Stimulated activated CD4-positive, alpha-beta T cell treated with anti-CD3 and anti-CD28 coated beads, Interleukin-15, amount 100 ng/mL, for 1 hour (primary cell): Measurements from ENCODE around the gene HOXA9.

Source experiments
- DNase-seq, 2 donors: peaks; one replicate each; pipeline ENCODE4 v3.0.0-alpha.2; 2020; ENCODE audit warnings: low read depth in 1 of 2, low spot score in 1 of 2

Gene HOXA9

DNA sequence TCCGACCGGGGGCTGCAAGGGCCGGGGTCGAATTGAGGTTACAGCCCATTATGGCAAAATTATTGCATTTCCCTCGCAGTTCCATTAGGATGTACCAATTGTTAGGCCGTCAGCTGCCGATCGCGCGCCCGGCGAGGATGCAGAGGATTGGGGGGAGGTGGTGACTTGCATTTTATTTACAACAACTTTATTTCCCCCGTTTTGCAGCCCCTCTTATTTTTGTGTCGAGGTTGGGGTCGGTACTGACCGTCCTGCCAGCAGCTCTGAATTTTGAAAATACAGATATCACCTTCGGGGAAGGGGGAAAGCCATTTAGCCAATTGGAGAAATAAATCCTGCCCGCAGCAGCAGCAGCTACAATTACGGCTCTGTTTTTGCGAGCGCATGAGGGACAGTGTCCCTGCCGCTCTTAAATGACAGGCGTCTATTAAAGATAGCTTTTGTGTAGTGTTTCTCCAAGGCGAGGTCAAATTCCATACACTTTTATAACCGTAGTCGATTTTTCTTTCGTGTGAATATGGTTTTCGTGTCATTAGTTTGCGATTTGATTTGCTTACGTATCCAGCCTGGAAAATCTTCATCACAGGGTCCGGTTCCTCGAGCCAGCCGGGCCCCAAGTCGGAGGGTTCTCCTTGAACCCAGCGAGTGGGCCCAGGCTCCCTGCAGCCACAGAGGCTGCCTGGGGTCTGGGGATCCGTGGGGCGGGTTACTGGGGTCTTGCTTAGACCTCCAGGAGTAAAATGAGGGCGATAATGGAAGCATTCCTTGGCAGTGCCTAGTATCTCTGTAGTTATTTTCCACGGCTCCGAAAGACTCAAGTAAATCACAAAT is 21.2 kb downstream of the HOXA9 start:
- DNase-seq = no peak

DNA sequence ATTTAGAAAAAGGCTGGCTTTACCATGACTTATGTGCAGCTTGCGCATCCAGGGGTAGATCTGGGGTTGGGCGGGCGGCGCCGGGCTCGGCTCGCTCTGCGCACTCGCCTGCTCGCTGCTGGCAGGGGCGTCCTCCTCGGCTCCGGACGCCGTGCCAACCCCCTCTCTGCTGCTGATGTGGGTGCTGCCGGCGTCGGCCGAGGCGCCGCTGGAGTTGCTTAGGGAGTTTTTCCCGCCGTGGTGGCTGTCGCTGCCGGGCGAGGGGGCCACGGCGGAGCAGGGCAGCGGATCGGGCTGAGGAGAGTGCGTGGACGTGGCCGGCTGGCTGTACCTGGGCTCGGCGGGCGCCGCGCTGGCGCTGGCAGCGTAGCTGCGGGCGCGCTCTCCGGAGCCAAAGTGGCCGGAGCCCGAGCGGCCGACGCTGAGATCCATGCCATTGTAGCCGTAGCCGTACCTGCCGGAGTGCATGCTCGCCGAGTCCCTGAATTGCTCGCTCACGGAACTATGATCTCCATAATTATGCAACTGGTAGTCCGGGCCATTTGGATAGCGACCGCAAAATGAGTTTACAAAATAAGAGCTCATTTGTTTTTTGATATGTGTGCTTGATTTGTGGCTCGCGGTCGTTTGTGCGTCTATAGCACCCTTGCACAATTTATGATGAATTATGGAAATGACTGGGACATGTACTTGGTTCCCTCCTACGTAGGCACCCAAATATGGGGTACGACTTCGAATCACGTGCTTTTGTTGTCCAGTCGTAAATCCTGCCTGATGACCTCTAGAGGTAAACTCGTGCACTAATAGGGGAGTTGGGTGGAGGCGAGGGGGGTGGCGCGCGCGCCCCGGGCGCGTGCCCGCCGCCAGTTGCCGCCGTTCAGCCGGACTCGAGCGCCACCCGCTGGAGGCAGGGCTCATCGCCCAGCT is 22.1 kb downstream of the HOXA9 start, which contains the start of gene HOXA5:
HOXA5 (minus strand) TSS at position 659 of the 927 bp plus-strand sequence; CDS start at position 585, 74 bp downstream.
- DNase-seq = no peak

DNA sequence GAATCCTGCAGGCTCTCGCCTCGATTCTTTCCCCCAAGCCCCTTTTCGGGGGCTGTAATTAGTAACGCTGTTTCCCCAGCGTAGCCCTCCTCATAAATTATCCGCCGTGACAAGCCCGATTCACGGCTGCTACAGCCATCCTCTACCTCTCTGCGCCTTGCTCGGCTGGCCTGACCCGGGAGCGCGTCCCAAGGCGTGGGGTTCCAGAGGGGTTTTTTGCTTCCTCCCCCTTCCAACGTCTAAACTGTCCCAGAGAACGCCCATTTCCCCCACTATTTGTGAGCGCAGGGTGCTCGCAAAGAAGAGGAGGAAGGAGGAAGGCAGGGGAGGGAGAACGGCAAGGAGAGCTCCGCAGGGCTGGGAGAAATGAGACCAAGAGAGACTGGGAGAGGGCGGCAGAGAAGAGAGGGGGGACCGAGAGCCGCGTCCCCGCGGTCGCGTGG is 22.7 kb downstream of the HOXA9 start:
- DNase-seq = no peak

DNA sequence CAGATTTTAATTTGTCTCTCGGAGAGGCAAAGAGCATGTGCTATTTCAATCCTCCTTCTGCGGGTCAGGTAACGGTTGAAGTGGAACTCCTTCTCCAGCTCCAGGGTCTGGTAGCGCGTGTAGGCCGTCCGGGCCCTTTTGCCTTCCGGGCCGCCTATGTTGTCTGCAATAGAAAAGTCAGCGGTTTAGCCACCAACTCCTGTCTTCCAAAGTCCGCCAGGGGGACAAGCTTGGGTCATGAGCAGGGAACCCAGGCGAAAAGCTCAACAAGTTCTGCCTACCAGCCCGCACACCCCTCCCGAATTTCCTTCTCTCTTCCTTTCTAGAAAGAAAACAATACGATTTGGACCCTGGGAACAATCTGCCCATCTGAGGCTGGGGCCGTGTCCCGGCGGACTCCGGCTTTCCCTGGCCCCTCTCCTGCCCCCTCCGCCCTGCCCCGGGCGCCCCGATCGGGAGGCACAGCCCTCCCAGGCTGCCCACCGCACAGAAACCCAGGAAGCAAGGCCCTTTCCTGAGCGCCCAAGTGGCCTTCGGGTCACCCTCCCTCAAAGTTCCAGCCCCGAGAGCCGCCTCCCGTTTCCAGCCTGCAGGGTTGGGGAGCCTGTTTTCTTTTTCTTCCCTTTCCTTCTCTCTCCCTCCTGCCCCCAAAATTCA is 23.3 kb downstream of the HOXA9 start:
- no peak for DNase-seq

DNA sequence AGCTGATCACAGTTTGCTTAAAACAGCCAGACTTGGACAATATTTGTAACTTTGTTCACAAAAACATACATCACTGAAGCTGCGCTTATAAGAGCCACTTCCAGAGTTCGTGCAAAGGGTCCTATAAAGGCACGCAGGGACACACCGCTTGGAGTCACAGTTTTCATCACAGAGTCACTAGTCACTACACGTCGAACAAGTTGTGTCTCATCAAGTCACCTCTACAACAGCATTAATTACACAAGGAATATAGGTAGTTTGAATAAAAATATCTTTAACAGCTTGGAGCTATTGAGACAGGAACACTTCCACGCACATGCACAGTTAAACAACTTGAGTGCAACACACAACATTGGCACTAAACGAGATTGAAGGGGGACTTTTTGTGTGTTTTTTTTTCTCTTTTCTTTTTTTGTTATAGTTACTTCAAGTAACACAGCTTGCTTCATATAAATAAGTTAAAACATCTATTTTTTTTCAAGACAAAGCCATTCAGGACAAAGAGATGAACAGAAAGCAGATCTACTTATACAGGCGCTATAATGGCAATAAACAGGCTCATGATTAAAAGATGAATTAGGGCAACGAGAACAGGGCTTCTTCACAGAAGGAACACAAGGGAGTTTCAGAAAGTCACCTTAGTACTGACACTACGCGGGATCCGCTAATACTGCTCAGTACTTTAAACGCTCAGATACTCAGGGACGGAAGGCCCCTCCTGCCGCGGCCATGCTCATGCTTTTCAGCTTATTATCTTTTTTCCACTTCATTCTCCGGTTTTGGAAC is 24.0 kb downstream of the HOXA9 start:
- DNase-seq = no peak

DNA sequence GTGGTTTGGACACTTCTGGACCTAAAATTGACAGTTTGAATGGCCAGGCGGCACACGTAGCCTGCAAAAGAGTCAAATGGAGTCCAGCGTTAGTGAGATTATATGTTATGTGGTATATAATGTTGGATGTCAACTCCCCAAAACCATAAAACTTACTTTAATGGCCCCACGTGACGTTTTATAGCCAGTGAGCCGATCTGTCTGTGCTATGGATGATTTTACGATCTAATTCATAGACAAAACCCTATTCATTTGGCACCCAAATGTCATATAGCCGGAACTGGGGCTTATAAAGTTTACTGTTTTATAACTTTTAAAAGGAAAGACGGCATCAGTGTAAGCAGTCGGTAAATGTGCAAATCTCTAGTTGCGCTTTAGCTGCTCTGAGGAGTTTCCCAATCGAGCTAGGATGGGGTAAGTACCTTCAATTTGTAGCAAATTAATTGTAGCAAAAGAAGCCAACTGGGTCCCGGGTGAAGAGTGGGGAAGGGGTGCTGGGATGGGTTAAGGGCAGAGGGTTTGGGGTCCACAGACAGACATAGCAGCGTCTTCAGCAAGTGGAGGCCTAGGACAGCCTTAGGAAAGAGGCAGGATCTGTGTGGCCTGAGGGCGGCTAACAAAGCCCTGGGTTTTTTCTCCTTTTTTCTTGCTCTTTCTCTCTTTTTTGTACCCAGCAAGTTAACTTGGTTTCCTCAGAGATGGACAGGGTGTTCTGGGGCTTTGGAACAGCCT is 25.0 kb downstream of the HOXA9 start:
- DNase-seq = no peak

DNA sequence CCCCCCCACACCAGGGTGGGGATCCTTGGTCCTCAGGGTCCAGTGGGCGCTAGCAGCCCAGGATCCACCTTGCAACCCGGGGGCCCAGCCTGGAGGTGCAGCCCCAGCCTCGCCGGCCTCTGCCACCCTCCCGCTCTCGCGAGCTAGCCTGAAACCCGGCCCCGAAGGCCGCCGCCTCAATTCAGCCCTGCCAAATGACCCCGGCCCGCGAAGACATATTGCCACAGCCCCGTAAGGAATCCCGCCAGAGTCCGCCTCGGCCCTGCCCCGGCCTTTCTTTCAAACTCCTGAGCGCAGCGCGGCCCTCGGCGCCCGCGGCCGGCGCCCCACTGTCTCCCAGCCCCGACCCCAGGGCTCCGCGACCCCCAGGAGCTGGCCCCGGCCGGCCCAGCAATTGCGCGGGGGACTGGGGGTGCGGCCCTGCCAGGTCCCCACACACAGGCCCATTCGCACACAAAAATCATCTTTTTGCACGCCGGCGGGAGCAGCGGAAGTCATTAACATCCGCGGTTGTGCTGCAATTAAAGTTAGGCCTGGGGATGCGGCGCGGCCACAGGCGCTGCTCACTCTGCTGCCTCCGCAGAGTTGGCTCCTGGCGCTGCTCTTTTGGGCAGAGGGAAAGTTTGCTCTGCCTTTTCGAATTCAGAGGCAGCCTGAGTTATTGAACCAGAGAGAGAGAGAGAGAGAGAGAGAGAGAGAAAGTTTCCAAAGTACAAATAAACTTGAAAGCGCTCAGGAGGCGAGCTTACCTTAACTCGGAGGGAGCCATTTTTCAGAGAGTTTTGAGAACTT is 25.8 kb downstream of the HOXA9 start:
- no peak for DNase-seq

DNA sequence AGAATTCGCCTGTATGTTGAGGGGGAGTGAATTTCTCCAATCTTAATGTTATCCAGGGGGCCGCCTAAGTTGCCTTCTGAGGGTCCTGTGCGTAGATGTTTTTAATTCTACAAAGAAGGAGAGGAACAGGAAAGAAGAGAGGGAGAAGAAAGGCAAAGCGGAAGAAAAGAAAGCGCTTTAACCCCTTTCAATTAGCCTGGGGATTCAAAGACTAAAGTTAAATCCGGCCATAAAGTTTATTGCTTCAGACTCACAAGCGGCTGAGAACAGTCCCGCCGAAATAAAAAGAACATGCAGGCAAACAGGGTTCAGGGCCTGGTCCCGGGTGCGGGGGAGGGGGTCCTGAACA is 26.4 kb downstream of the HOXA9 start:
- DNase-seq = no peak

DNA sequence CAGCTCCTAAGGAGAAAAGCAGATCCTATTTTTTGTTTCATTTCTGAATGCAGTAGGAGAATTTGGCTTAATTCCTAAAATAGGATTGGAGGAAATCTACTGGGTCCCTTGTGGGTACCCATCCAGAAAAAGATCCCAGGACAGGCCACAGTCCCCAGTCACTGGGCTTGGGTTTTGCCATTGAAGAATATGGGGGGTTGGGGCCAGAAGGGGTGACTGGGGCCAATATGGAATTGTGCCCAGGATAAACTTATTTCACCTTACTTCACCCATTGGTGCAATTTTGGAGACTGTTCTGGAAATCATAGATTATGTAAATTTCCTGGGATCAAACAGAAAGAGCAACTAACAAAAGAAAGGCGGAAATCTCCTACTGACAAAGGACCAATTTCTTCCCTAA is 26.9 kb downstream of the HOXA9 start:
- DNase-seq = no peak

DNA sequence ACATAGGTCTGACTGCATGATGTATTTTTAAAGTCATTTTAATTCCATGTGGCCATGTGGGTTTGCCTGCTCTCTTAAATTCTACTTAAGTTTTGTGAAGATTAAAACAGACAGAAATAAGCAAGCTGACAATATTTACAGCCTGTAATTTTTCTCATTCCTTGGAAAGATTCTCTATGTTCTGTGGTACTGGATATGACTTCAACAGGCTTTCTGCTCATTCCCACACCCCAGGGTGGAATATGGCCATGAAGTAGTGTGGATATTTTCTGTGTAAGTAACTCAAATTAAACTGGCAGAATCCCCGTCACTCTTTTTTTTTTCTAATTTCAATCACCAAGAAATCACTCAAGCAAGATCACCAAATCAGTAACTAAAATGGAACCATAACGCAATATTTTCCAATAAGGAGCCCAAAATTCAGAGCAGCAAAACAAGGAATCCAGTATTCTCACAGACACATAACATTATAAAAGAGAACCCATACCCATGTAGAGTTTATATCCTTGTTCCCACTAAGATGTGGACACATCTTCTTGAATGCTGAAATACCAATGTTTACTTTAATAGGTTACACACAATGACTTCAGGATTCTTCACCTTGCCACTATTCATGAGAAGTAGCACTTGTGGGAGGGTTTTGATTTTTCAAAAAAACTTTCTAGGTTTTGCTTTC is 27.6 kb downstream of the HOXA9 start:
- no peak for DNase-seq

DNA sequence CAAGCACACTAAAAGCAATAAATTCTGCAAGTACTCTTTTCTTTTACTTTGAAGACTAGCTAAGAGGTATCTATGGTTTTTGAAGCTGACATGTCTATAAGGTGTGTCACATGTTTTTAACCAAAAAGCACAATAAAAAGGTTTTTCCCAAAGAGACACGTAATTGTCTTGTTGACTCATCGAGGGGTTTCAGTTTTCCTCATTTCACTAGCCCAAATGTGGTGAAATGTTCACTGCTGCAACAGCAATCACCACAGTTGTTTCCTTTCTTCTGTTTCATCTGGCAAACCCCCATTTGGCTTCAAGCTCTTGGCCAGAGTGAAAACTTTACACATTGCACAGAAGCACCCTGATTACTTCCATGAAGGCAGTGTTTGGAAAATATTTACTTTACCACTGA is 30.9 kb downstream of the HOXA9 start:
- DNase-seq = no peak

DNA sequence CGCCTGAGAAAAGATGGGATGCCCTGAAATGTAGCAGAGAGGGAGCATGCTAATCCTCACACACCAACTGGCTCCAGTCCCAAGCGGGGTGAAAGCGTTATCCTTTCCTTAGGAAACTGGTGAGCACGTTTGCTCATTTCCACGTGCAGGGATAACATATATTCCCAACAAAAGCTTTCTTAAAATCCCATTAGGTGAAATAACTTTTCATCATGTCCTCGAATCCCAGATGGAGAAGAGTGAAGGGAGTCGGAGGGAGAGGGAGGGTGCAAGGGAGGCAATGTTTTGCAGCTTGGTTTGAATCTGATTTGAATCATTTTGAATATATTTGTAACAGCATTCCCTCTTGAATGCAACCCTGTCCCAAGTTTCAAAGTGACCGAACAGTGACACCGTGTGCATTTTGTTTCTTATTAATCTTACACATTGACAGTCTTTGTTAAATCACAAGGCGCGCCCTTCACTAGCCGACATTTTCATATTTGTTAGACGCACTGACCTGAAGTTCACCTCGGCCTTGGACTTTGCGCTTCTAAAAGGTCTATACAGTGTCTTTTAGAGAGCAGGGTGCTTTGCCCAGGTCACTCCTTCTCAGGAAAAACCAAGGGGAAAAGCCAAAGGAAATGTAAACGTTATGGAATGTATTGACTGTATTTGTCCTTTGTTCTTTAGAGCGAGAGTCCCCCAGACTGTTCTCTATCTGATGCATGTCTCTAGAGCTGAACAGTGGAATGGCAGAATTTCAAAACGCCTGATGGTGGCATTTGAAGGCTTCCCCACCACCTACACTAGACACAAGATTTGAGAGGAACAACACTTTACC is 31.7 kb downstream of the HOXA9 start:
- no peak for DNase-seq

DNA sequence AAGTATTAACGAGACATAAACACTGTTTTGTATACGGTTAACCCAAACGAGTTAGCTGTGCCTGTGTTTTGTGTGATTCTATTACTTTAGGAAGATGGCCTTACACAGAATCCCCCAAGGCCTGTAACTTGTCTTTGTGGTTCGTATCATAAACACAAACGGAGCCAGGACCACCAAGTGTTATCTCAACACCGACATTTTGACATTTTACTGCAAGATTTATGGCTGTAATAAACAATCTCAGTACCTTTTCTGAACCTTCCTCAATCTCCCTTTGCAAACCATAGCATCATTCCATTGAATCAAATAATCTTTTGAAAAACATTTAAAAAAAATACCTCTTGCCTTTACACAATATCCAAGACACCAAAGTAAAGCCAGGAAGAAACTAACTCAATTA is 32.4 kb downstream of the HOXA9 start:
- DNase-seq = no peak

DNA sequence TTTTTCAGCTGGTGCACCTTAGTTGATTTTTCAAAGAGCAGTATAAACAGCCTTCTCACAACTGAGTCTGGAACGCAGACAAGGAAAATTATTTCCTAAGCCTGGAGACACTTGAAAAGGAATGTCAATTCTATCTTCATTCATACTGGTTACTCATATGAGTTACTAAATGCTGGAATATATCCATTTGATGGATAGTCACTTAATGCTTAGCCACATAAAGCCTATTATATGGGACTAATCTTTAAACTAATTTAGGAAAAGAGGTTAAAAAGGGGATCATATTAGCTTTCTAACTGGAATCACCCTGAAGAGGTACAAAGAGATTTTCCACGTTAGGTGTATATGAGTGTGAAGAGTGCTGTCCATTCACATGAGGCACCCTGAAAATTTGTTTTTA is 33.1 kb downstream of the HOXA9 start:
- DNase-seq = no peak

DNA sequence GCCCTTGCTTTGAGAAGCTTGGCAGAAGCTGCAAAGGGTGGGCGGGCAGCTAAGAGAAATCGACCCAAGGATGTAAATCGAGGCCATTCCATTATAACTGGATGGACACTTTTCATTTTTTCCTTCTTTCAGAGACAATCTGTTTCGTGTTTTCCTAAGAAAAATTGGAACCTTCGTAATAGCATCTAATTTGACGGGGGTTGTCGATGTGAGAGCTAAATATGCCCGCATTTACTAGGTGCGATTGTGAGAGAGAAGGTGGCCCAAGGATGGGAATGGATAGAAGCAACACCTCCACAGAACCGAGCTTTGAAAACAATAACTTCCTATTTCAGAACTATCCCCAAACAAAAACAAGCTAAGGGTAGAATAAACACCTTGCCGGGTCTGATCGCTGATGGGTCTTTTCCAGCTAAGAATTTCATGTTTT is 33.9 kb downstream of the HOXA9 start:
- no peak for DNase-seq

DNA sequence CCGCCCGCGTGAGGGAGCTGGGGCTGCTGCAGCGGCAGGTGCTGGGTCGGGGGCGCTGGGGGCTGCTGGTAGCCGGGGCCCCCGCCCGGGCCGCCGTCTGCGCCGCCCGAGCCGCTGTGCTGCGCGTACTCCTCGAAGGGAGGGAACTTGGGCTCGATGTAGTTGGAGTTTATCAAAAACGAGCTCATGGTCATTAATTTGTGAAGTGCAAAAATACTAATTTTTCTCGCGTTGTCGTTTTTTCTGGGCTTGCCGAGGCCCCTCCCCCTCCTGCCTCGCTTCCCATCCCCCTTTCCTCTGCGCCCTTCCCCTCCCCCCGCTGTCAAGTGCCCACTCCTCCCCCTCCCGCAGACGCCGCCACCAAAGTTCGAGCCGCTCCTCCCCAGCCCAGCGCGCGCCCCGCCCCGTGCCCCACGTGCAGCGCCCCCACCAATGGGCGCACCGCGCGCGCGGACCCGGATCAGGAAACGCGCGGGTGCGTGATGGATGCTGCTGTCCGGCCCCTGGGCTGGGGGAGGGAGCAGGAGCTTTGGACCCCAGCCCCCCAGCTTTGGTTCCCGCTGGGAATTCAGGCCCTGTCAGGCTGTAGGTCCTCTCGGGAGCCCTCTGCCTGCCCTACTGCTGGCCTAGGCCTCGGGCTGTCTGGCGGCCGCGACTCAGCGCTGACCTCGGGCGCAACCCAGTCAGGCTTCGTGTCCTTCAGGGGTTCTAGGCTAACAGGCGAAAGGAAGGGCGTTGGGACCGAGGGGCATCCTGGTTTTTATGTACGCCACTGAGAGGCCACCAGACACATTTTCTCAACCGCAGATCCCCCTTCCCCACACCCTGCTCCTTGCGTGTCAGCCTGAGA is 34.6 kb downstream of the HOXA9 start, which contains the start of gene HOXA4:
HOXA4 (minus strand) TSS at position 218 of the 850 bp plus-strand sequence; CDS start at position 194, 24 bp downstream.
- DNase-seq = peak; percentile 56 to 62
